K562 (cell line): ENCODE data around the gene DNAAF3. TPM values are rescaled to one million over a fixed set of nuclear protein-coding genes. Genes with fewer than 3 reads are reported as not detected.

Source experiments
- ATAC-seq: fragments of 200-7000 bp; cut with Tn5 transposase; 3 replicates; pipeline ENCODE4 v1.9.1; 2020; ENCODE audit warnings: moderate library complexity
- Bru-seq: library from RNA; stranded (reverse); fragments of 400-500 nt; gene quantifications from one replicate; lab custom pipeline; 2021; lab: Mats Ljungman, UMichigan
- BruChase-seq, 2 experiments: library from RNA; stranded (reverse); fragments of 400-500 nt; gene quantifications; one replicate each; lab custom pipeline; 2021; lab: Mats Ljungman, UMichigan
- BruUV-seq: library from RNA; stranded (reverse); fragments of 400-500 nt; replicated peaks from 2 replicates; lab custom pipeline; 2021; lab: Mats Ljungman, UMichigan
- CTCF ChIA-PET: fragments of 300-600 bp; formaldehyde crosslinking; extraction: SDS; loops from one replicate; lab custom pipeline; 2021; ENCODE audit warnings: low intra/inter-chr PET ratio; lab: Yijun Ruan, JAX
- POLR2A ChIA-PET: fragments of 300-600, 350-650 bp; sonication (Branson Sonifier 250); formaldehyde crosslinking; extraction: SDS; loops from one replicate; lab custom pipeline; 2021; ENCODE audit warnings: antibody characterized with exemption, inconsistent platforms; lab: Yijun Ruan, JAX
- DNase-seq, 4 experiments: peaks; one replicate each; pipeline versions ENCODE4 v3.0.0 to v3.0.0-alpha.2; 2011 to 2018; ENCODE audit warnings: low spot score in 3 of 4, mixed read lengths in 3 of 4; ENCODE audit errors: extremely low read depth in 1 of 4
- FAIRE-seq: peaks from 2 replicates; lab custom pipeline; 2011; peaks lifted over from hg19 to GRCh38; lab: Jason Lieb, UNC
- H2AFZ ChIP-seq: 2 replicates; pipeline ENCODE4 v1.6.0; 2011; ENCODE audit warnings: low read depth, low read length, control low read depth, inconsistent platforms
- H3K27ac ChIP-seq: fragments of 200-600 bp; 3 replicates; pipeline ENCODE4 v1.8.0; 2011; ENCODE audit warnings: low read depth, mild to moderate bottlenecking, control low read depth, inconsistent platforms, low read length, moderate library complexity, mixed read lengths; ENCODE audit errors: extremely low read depth
- H3K27me3 ChIP-seq, 2 experiments: fragments of 300-600 bp in 1 of 2; 2 replicates in 1 of 2; 3 replicates in 1 of 2; pipeline versions ENCODE4 v1.6.0 to v1.8.0; 2011; ENCODE audit warnings: inconsistent platforms in 2 of 2, low read length in 2 of 2, mild to moderate bottlenecking in 1 of 2, mixed read lengths in 1 of 2, moderate library complexity in 1 of 2; ENCODE audit not compliant: control insufficient read depth in 2 of 2, insufficient read depth in 2 of 2
- H3K36me3 ChIP-seq: fragments of 300-600 bp; 3 replicates; pipeline ENCODE4 v1.8.0; 2011; ENCODE audit warnings: mild to moderate bottlenecking, low read length, inconsistent platforms; ENCODE audit not compliant: control insufficient read depth, insufficient read depth
- H3K4me1 ChIP-seq, 2 experiments: fragments of 200-600 bp in 1 of 2; replicated peaks in 1 of 2; 2 replicates in 1 of 2; 3 replicates in 1 of 2; pipeline versions ENCODE4 v1.5.1 to v1.8.0; 2011; ENCODE audit warnings: inconsistent platforms in 2 of 2, low read length in 2 of 2, mild to moderate bottlenecking in 1 of 2, mixed read lengths in 1 of 2, moderate library complexity in 1 of 2; ENCODE audit not compliant: control insufficient read depth in 2 of 2, insufficient read depth in 2 of 2
- H3K4me2 ChIP-seq: 2 replicates; pipeline ENCODE4 v1.6.1; 2011; ENCODE audit warnings: low read length, control low read depth, inconsistent platforms, mixed read lengths; ENCODE audit not compliant: insufficient read depth
- H3K4me3 ChIP-seq: fragments of 200-600 bp; sonication (generic), shearing (Covaris generic); 2 replicates; pipeline ENCODE4 v1.5.1; 2016; ENCODE audit warnings: control low read depth, inconsistent platforms
- H3K79me2 ChIP-seq: fragments of 200-600 bp; 3 replicates; pipeline ENCODE4 v1.8.0; 2011; ENCODE audit warnings: low read length, inconsistent platforms; ENCODE audit not compliant: control insufficient read depth, insufficient read depth
- H3K9ac ChIP-seq, 2 experiments: 2 replicates each; pipeline versions ENCODE4 v1.6.0 to v1.6.1; 2011; ENCODE audit warnings: low read depth in 2 of 2, low read length in 2 of 2, control low read depth in 1 of 2, inconsistent platforms in 1 of 2, mild to moderate bottlenecking in 1 of 2, mixed read lengths in 1 of 2; ENCODE audit not compliant: insufficient read depth in 1 of 2
- H3K9me1 ChIP-seq: one replicate; pipeline ENCODE4 v1.6.0; 2011; ENCODE audit warnings: inconsistent platforms, mild to moderate bottlenecking, low read length, moderate library complexity; ENCODE audit not compliant: control insufficient read depth, insufficient read depth
- H3K9me3 ChIP-seq: replicated peaks from 2 replicates; pipeline ENCODE4 v1.5.1; 2011; ENCODE audit warnings: low read depth, low read length, inconsistent platforms; ENCODE audit not compliant: control insufficient read depth, insufficient read depth
- H4K20me1 ChIP-seq: replicated peaks from 2 replicates; pipeline ENCODE4 v1.6.1; 2011; ENCODE audit warnings: low read length, inconsistent platforms, mixed read lengths; ENCODE audit not compliant: control insufficient read depth, insufficient read depth
- ARID1B ChIP-seq: fragments of 450-650 bp; IDR thresholded peaks from 2 replicates; pipeline ENCODE4 v1.6.1; 2016; ENCODE audit warnings: antibody characterized with exemption, mild to moderate bottlenecking, inconsistent platforms
- CCNT2 ChIP-seq: IDR thresholded peaks from 2 replicates; pipeline ENCODE4 v1.6.1; 2011; ENCODE audit warnings: borderline replicate concordance, low read depth, mild to moderate bottlenecking, moderate library complexity, mixed read lengths, low read length; ENCODE audit not compliant: insufficient read length; ENCODE audit errors: extremely low read depth
- EGR1 ChIP-seq: fragments of 450-650 bp; conservative IDR thresholded peaks from 2 replicates; pipeline ENCODE4 v1.6.1; 2017; ENCODE audit warnings: mild to moderate bottlenecking
- ETV5 ChIP-seq: sonication (generic); formaldehyde crosslinking; IDR thresholded peaks from 2 replicates; pipeline ENCODE4 v1.4.0; 2020; ENCODE audit warnings: low read depth, mild to moderate bottlenecking, missing genetic modification reagents
- KDM2B ChIP-seq: fragments of 250-450 bp; sonication (Bioruptor Pico); IDR thresholded peaks from 2 replicates; pipeline ENCODE4 v1.8.0; 2021; ENCODE audit warnings: mild to moderate bottlenecking, moderate library complexity
- MYNN ChIP-seq, 2 experiments: sonication (generic); formaldehyde crosslinking in 1 of 2; IDR thresholded peaks; 2 replicates each; pipeline versions ENCODE4 v1.5.0 to v1.6.1; 2016 to 2020; ENCODE audit warnings: antibody characterized with exemption in 1 of 2, missing genetic modification reagents in 1 of 2
- NFIX ChIP-seq: fragments of 250-450 bp; sonication (Bioruptor Pico); IDR thresholded peaks from 2 replicates; pipeline ENCODE4 v1.4.0; 2020; ENCODE audit warnings: low read depth, mild to moderate bottlenecking, moderate library complexity
- PHF20 ChIP-seq: fragments of 450-650 bp; IDR thresholded peaks from 2 replicates; pipeline ENCODE4 v1.6.1; 2018; ENCODE audit not compliant: partially characterized antibody
- PML ChIP-seq: IDR thresholded peaks from 2 replicates; pipeline ENCODE4 v1.6.1; 2012; ENCODE audit warnings: low read length, inconsistent platforms
- PPARD ChIP-seq: fragments of 250-450 bp; sonication (Bioruptor Pico); IDR thresholded peaks from 2 replicates; pipeline ENCODE4 v1.8.0; 2022; ENCODE audit warnings: inconsistent platforms, mild to moderate bottlenecking, moderate library complexity
- RCOR1 ChIP-seq, 2 experiments: IDR thresholded peaks; 2 replicates each; pipeline ENCODE4 v1.6.1; 2012; ENCODE audit warnings: low read depth in 2 of 2, low read length in 2 of 2, borderline replicate concordance in 1 of 2, improper control_type of control experiment in 1 of 2
- SAFB2 ChIP-seq: fragments of 200-400 bp; formaldehyde crosslinking; IDR thresholded peaks from 2 replicates; pipeline ENCODE4 v1.6.1; 2018; ENCODE audit warnings: borderline replicate concordance, low read length, low read depth, moderate library complexity; ENCODE audit not compliant: severe bottlenecking
- SIN3A ChIP-seq, 2 experiments: fragments of 150-350 bp in 1 of 2; IDR thresholded peaks; 2 replicates each; pipeline ENCODE4 v1.6.1; 2011 to 2016; ENCODE audit warnings: borderline replicate concordance in 2 of 2, low read depth in 2 of 2, low read length in 2 of 2, mild to moderate bottlenecking in 2 of 2, moderate library complexity in 2 of 2; ENCODE audit not compliant: control insufficient read depth in 1 of 2
- SMAD4 ChIP-seq: fragments of 250-450 bp; sonication (Bioruptor Pico); conservative IDR thresholded peaks from 2 replicates; pipeline ENCODE4 v1.8.0; 2021; ENCODE audit warnings: inconsistent platforms, mild to moderate bottlenecking, moderate library complexity
- SRSF3 ChIP-seq: fragments of 200-400 bp; formaldehyde crosslinking; IDR thresholded peaks from 2 replicates; pipeline ENCODE4 v1.6.1; 2016; ENCODE audit warnings: mild to moderate bottlenecking, low read length, moderate library complexity; ENCODE audit not compliant: insufficient read depth
- WGBS: fragments of 100-300 bp; shearing (Covaris generic); methylation state at CpG from one replicate; pipeline ENCODE4 v1.1.6; 2016; ENCODE audit warnings: low coverage, mixed read lengths; ENCODE audit not compliant: insufficient coverage; ENCODE audit errors: missing lambda C conversion rate; 5-methylcytosine and 5-hydroxymethylcytosine counted together
- in situ Hi-C: fragments of 300-500 bp; cut with MboI; formaldehyde crosslinking; loops from 4 replicates; pipeline ENCODE4 v1.15.0; 2018; ENCODE audit warnings: inconsistent platforms, mixed read lengths
- intact Hi-C: fragments of 100-400 bp; cut with micrococcal nuclease; formaldehyde crosslinking; loops from 2 replicates; pipeline ENCODE4 v1.14.2; 2022
- long read RNA-seq, 3 experiments: library from polyadenylated mRNA in 2 of 3; library from RNA in 1 of 3; unstranded in 2 of 3; stranded (forward) in 1 of 3; transcript quantifications; one replicate each; pipeline ENCODE4 v2.0.0, GENCODE V29; 2019 to 2022
- polyA minus RNA-seq, 3 experiments: library from RNA; depleted of rRNA, polyadenylated mRNA; stranded (reverse); fragments of >200 nt; gene quantifications; 2 replicates each; pipeline ENCODE4 v1.2.3, GENCODE V29; 2011
- polyA plus RNA-seq, 8 experiments: library from polyadenylated mRNA; depleted of rRNA in 4 of 8; stranded (reverse) in 5 of 8; unstranded in 3 of 8; fragments of >200 nt; fragmentation: Nextera tagmentation in 2 of 8; fragmentation: Illumina TruSeq in 1 of 8; extraction: Ambion mirVana in 2 of 8; extraction: Trizol in 1 of 8; gene quantifications; 2 replicates each; pipeline versions ENCODE4 v1.2.1 to v1.2.3, GENCODE V29; 2011 to 2014; ENCODE audit warnings: inconsistent platforms in 1 of 8, missing spikeins in 1 of 8
- total RNA-seq, 7 experiments: library from RNA; depleted of rRNA in 6 of 7; stranded (reverse); fragments of >200 nt in 6 of 7; fragmentation: Illumina TruSeq in 2 of 7; extraction: Trizol in 2 of 7; gene quantifications; 2 replicates each; pipeline versions ENCODE4 v1.2.1 to v1.2.3, GENCODE V29; 2011 to 2021; ENCODE audit warnings: low replicate concordance in 1 of 7

The DNAAF3 gene
- 9.1 and 32.2 TPM in 2 replicates for total RNA-seq (2011; cell fraction: chromatin; rRNA removed; ENCODE audit: low replicate concordance)
- total RNA-seq (2011; cell fraction: nucleolus; rRNA removed) = 17.6 and 19.3 TPM in 2 replicates
- total RNA-seq (2011; cell fraction: nucleoplasm; rRNA removed) = 17.8 and 22.7 TPM in 2 replicates
- total RNA-seq (2014; rRNA removed) (49.8 and 66.8 TPM in 2 replicates), total RNA-seq (2014; rRNA removed; fragmentation: Illumina TruSeq; extraction: Trizol) (19.7 and 21.6 TPM in 2 replicates), total RNA-seq (2015; rRNA removed; fragmentation: Illumina TruSeq; extraction: Trizol) (27.6 and 28.5 TPM in 2 replicates), total RNA-seq (2021) (43.0 and 44.3 TPM in 2 replicates), polyA plus RNA-seq (2011; rRNA removed) (29.3 and 46.8 TPM in 2 replicates), polyA plus RNA-seq (2014; fragmentation: Illumina TruSeq; extraction: Trizol) (61.5 and 67.6 TPM in 2 replicates), polyA plus RNA-seq (2014; fragmentation: Nextera tagmentation; extraction: Ambion mirVana) (10 to 100 TPM; 29.7 to 54.4 TPM), polyA plus RNA-seq (2014; rRNA removed) (50.2 and 65.0 TPM in 2 replicates), polyA minus RNA-seq (2011; rRNA and poly(A)+ RNA removed) (7.2 and 9.1 TPM in 2 replicates), Bru-seq, nascent RNA (percentile 44 among the genes with signal in this experiment), BruChase-seq, experiment 1, labeled RNA remaining after a 2-hour chase (percentile 32 among the genes with signal in this experiment), BruChase-seq, experiment 2, labeled RNA remaining after a 6-hour chase (percentile 43 among the genes with signal in this experiment)
- polyA plus RNA-seq (2011; cell fraction: cytosol; rRNA removed) = 84.8 and 128 TPM in 2 replicates
- polyA plus RNA-seq (2011; cell fraction: nucleus; rRNA removed) = 48.2 and 66.5 TPM in 2 replicates
- polyA plus RNA-seq (2012) = 41.3 and 45.3 TPM in 2 replicates
- polyA minus RNA-seq (2011; cell fraction: cytosol; rRNA and poly(A)+ RNA removed) = 18.7 and 19.0 TPM in 2 replicates
- 7.1 and 10.8 TPM in 2 replicates for polyA minus RNA-seq (2011; cell fraction: nucleus; rRNA and poly(A)+ RNA removed)
- long read RNA-seq, experiment 1, partial matches to known transcripts = 20 of 87 reads
- long read RNA-seq, experiment 1, other reads (novel, unspliced or antisense) = 59 of 87 reads
- long read RNA-seq, experiment 2, transcript DNAAF3-216 (4 exons, 1,020 nt) = minor isoform, 9 of 70 reads
- long read RNA-seq, experiment 2, transcript DNAAF3-217 (4 exons, 893 nt) = major isoform, 10 of 70 reads
- long read RNA-seq, experiment 2, partial matches to known transcripts = 39 of 70 reads
- long read RNA-seq, experiment 2, other reads (novel, unspliced or antisense) = 11 of 70 reads
- long read RNA-seq, experiment 3, transcript DNAAF3-217 (4 exons, 893 nt) = major isoform, 8 of 41 reads
- long read RNA-seq, experiment 3, partial matches to known transcripts = 26 of 41 reads
- long read RNA-seq, experiment 3, other reads (novel, unspliced or antisense) = 2 of 41 reads

- no peaks in the 10 kb centered on the region for H3K9me1 ChIP-seq
- ChIA-PET CTCF (interaction anchor here (0.9 kb wide), 1 partner anchor 25 kb away, joined by 4 read pairs; no protein-coding TSS in a partner anchor), POLR2A (interaction anchor here (0.6 to 1.9 kb wide), 7 partner anchors 8 to 476 kb away, joined by 3 to 7 read pairs (median 4); partner anchors contain the start of genes PPP1R12C and UBE2S)
- WGBS = 0% methylated on average over 33 of the region's 33 CpGs
- peak within 1 kb of the TSS; percentile 88 for H2AFZ ChIP-seq
- peak within 1 kb of the TSS; percentile 81 for H3K4me2 ChIP-seq
- peak within 1 kb of the TSS; percentile 78 for H3K27ac ChIP-seq
- peak; percentile 98 to 100 (median 99) for DNase-seq
- peaks cover 3% of the 10 kb centered on the region for H4K20me1 ChIP-seq
- peak within 1 kb of the TSS; percentile 54 for H3K4me3 ChIP-seq
- no TSS peak for BruUV-seq
- H3K4me1 ChIP-seq = peaks cover 5 to 29% of the 10 kb centered on the region in 2 experiments; a peak in 4 of 5 replicates
- ATAC-seq = peak; percentile 99
- H3K9ac ChIP-seq = peak within 1 kb of the TSS; percentile 69 to 89
- intact Hi-C loops (no loop called here), in situ Hi-C loops (loop anchor here (25.0 kb wide), 1 partner anchor 971 kb away; the partner anchor contains the start of gene ZNF444)
- H3K79me2 ChIP-seq = no peaks in the 10 kb centered on the region
- H3K36me3 ChIP-seq = 0 out of 3 replicates have a peak, but pooled peaks cover 3% of the 10 kb centered on the region
- peak; percentile 99 for FAIRE-seq
- no peaks in the 10 kb centered on the region for H3K9me3 ChIP-seq
- H3K27me3 ChIP-seq = no peaks in the 10 kb centered on the region
- no peak for TF ChIP-seq PML
- no peak for TF ChIP-seq SAFB2
- TF ChIP-seq RCOR1 (IDR thresholded peaks at IDR 0.05; ENCODE audit: borderline replicate concordance in 1 of 2, low read depth in 2 of 2, low read length in 2 of 2) = peak in 1 of 2 experiments; percentile 18; a peak in 1 of 4 replicates
- TF ChIP-seq MYNN (IDR thresholded peaks at IDR 0.05) = no peak
- no peak for TF ChIP-seq MYNN (CRISPR knock-in tag; IDR thresholded peaks at IDR 0.05)
- no peak for TF ChIP-seq ETV5
- TF ChIP-seq SIN3A (IDR thresholded peaks at IDR 0.05; ENCODE audit: borderline replicate concordance in 2 of 2, control insufficient read depth in 1 of 2, low read depth in 2 of 2, low read length in 2 of 2) = no peak; a peak in 1 of 4 replicates
- no peak for TF ChIP-seq SRSF3
- no peak for TF ChIP-seq PPARD (CRISPR knock-in tag)
- TF ChIP-seq KDM2B (CRISPR knock-in tag) = no peak
- no peak for TF ChIP-seq NFIX (CRISPR knock-in tag)
- TF ChIP-seq EGR1 = peak; percentile 64
- TF ChIP-seq ARID1B = no peak
- no peak for TF ChIP-seq CCNT2
- TF ChIP-seq SMAD4 (CRISPR knock-in tag) = peak; percentile 25
- no peak for TF ChIP-seq PHF20
These were observed at the start of gene DNAAF3 for GRCh38 chr19:55166530-55167268. Gene DNAAF3 (minus strand): TSS chr19:55166613. CDS start chr19:55166413, 200 bp downstream.
